ENCODE measurements around the gene GPR45.

- TF ChIP-seq RAD21 (IDR thresholded peaks at IDR 0.05; ENCODE audit: low read length) (peak; percentile 39), SMC3 (IDR thresholded peaks at IDR 0.05; ENCODE audit: low read depth, low read length) (peak; percentile 26; the same call in 1 of the 2 replicates), CTCF (IDR thresholded peaks at IDR 0.05) (peak; percentile 60)
Observed at GRCh38 chr2:105287692-105288091, 46.1 kb downstream of the GPR45 start.

Data from SK-N-SH (cell line).